UCSD-AML1 (cell line): Measurements from ENCODE around the gene EPS15.
A peak's percentile ranks its signal among the peaks of the same experiment; 100 is the strongest.
"Not testable (repeated sequence)": the region's sequence is repeated elsewhere in the genome, so short reads cannot be mapped to it uniquely, and the experiment has no call there.

Experiments used
- DNase-seq: peaks from one replicate; lab custom pipeline; 2025; ENCODE audit not compliant: unreplicated experiment; lab: John Stamatoyannopoulos, UW

Gene EPS15

GRCh38 chr1:51519048-51519864, at the start of gene EPS15:
TSS of gene EPS15 (minus strand) at chr1:51519266. CDS start at chr1:51519231, 35 bp downstream.
- DNase-seq: peak; percentile 85

- no peak for DNase-seq
Observed at GRCh38 chr1:51568231-51568935, 49.3 kb upstream of the EPS15 start.

DNA sequence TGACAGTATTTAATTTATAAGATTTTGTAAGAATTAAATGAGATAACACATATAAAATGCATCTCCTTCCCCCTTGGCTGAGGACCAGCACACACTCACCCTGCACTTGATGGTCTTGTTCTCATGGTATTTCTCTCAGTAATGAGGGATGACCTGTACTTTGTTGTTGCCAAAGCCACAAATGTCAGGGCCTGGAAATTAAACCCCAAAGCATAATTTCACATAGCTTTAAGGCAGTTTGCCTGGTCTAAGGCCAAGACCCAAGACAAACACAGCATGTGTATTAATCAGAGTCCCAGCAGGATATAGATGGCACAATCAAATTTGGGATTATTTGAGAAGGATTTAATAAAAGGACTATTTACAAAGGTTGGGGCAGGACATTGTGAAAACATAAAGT, 48.6 kb upstream of the EPS15 start:
- DNase-seq: no peak

DNA sequence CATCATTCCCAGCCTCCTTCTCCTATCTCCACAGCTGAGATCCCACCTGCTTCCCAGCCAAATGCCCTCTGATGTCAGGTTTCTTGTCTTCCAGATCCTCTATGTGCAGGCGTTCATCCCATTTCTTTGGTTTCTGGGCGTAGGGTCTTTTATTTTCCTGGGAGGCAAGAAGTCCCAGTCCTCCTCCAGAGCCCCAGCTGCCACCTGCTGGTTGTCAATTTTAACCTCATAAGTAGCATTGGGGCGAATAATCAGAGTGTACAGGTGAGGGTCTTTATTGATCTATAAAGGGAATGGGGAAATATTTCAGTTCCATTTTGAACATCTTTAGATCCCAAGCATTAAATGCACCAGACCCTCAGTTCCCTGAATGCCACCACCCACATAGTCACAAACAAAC, 47.2 kb upstream of the EPS15 start:
- DNase-seq: no peak

DNA sequence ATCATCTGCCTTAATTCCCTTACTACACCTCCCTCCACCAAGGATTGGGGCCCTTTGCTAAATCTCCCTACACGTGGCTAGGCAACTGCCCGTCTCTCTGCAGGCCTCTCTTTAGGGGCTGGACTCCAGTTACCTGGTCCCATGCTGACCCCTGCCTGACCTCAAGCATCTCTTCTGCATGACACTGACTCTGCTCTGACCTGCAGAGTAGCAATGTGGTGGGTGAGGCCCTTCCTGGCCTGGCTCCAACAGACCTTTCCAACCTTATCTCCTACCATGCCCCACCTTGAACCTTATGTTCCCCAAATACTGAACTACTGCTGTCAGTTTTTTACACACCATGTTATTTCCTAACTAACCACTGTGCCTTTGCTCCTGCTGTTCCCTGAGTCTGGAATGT, 45.9 kb upstream of the EPS15 start:
- no peak for DNase-seq

GRCh38 chr1:51564124-51564523, 45.1 kb upstream of the EPS15 start:
- DNase-seq: no peak

GRCh38 chr1:51561702-51562101, 42.6 kb upstream of the EPS15 start:
- DNase-seq: no peak

DNA sequence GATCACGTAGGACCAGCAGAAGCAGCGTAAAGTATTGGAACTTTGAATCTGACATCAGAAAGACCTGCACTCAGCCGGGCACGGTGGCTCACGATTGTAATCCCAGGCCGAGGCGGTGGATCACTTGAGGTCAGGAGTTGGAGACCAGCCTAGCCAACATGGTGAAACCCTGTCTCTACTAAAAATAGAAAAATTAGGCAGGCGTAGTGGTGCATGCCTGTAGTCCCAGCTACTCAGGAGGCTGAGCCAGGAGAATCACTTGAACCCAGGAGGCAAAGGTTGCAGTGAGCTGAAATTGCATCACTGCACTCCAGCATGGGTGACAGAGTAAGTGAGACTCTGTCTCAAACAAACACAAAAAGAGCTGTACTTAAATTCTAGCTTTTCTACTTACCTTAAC, 41.8 kb upstream of the EPS15 start:
- not testable (repeated sequence) for DNase-seq

DNA sequence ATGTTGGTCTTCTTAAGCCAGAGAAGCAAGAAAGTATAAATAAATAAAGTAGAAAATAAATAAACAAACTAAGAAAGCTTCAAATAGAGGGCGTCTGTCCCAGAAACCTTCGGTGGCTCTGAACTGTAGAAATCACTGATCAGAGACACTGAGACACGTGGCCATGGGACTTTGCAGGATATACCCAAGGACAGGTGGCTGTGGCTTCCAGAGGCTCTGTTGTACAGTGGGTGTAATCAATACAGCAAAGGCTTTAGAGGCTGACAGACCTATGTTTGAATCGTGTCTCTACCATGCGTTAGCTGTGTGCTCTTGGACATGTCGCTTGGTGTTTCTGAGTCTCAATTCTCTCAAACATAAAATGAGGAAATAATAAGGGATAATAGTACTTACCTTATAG, 41.0 kb upstream of the EPS15 start:
- no peak for DNase-seq

DNA sequence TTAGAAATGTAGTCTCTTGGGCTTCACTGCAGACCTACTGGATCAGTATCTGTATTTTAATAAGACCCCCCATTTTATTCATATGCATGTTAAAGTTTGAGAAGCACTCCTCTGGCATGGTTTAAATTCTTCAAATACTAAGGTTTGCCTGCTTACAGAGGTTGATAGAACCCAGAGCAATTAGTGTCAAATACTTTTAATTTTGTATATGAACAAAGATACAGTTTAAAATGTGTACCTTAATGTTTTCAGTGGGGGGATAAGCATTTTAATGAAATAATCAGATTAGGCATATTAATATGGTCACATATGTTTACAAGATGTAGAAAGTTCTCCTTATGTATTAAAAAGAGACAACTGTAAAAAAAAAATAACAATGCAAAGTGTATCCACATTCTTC, 40.4 kb upstream of the EPS15 start:
- DNase-seq: no peak

GRCh38 chr1:51559064-51559500, 40.0 kb upstream of the EPS15 start:
- DNase-seq: no peak

GRCh38 chr1:51558375-51558924, 39.4 kb upstream of the EPS15 start:
- no peak for DNase-seq

DNA sequence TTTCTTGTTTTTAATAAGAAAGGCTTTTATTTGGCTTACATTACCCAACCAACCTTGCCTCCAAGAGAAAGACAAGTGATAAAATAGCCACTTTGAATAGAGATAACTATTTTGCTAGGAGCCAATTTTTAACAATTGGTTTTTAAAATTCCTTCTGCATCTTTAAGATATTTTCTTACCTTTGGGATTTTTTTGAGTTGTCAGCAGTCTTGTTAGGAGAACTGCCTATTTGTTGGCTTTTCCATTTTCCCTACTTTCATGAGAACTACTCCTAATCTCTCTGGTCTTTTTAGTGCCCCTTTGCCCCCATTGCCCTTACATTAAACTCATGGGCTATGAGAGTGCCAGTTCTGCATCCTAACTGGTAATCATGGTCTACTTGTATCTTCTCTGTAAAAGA, 38.1 kb upstream of the EPS15 start:
- no peak for DNase-seq

DNA sequence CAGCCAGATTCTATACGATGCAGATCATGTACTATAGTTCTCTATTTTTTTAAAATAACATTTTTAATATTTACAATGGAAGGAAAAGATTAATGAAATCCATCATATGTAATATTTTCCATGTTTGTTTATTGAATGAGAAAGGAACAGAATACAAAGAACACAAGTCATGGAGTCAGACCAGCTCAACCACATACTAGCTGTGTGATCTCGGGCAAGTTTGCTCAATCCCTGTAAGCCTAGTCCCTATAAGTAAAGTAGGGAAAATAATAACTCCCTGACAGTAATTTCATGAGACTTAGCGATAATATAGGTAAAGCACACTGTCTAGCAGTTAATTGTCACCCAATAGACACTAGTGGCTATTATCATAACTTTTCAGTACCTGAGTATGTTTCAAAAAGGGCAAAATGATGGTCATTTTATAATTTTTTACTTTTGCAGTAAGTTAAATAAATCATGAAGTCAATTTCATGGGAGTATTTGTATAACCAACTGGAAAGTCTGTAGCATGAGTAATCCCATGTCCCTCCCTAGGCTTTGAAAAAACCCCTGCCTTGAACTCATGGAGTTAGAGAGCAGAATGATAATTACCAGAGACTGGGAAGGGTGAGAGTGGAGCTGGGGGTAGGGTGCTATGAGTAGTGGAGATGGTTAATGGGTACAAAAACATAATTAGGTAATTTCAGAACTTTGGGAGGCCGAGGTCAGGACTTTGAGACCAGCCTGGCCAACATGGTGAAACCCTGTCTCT, 37.0 kb upstream of the EPS15 start:
- no peak for DNase-seq

GRCh38 chr1:51553911-51554310, 34.8 kb upstream of the EPS15 start:
- no peak for DNase-seq

DNA sequence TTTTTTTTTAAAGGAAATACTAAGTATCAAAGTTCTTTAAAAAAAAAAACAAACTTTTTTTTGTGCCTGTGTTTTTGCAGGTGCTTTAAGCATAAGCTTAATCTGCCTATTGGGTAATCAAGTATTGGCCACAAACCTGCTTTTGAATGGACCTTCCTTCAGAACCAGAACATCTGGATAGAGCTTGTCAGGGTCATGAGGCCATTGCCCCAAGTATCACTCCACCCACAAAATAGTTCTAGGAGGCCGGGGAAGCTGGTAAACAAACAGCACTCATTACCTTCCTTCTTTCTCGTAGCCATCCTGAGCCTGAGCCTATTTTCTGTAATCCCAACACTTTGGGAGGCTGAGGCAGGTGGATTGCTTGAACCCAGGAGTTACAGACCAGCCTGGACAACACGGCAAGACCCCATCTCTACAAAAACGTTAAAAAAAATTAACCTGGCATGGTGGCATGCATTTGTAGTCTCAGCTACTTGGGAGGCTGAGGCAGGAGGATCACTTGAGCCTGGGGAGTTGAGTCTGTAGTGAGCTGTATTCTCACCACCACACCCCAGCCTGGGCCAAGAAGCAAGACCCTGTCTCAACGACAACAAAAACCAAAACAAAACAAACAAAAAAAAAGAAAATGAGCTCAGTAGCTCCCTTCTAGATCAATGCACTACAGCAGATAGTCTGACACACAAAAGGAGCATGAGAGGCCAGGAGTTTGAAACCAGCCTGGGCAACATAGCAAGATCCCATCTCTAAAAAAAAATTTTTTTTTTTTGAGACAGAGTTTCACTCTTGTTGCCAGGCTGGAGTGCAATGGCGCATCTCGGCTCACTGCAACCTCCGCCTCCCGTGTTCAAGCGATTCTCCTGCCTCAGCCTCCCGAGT, 34.1 kb upstream of the EPS15 start:
- DNase-seq: no peak

- no peak for DNase-seq
Observed at GRCh38 chr1:51551848-51552296, 32.8 kb upstream of the EPS15 start.

DNA sequence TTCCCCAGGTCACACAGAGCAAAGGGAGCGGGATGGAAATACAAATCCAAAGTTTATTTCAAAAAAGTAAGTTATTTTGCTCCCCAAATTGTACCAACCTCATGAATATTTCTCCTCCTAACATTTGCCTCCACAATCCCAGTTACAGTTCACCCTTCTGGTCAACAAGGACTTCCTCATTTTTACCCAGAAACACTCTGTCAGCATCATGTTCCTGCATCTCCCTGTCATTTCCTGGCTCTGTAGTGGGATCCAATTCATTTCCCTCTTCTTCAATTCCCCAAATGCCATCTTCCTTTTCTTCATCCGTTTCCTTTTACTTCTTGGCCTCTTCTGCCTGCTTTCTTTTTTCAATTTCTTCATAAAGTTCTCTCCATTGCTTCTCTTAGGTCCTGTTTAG, 32.0 kb upstream of the EPS15 start:
- no peak for DNase-seq

DNA sequence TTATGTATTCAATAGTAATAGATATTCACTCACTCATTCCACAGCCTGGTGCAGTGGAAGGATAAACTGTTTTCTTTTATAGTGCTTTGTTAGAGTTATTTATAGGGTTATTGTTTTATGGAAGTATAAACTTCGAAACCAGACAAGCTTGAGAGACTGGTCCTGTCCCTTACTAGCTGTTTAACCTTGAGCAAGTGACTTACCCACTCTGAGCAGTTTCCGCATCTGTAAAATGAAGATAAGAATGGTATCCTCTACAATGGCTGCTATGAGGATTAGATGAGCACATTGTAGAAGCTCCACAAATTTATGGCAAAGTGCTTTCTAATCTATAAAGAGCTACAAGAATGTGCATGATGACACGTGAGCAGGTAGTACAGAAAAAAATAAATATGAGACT, 30.8 kb upstream of the EPS15 start:
- no peak for DNase-seq

DNA sequence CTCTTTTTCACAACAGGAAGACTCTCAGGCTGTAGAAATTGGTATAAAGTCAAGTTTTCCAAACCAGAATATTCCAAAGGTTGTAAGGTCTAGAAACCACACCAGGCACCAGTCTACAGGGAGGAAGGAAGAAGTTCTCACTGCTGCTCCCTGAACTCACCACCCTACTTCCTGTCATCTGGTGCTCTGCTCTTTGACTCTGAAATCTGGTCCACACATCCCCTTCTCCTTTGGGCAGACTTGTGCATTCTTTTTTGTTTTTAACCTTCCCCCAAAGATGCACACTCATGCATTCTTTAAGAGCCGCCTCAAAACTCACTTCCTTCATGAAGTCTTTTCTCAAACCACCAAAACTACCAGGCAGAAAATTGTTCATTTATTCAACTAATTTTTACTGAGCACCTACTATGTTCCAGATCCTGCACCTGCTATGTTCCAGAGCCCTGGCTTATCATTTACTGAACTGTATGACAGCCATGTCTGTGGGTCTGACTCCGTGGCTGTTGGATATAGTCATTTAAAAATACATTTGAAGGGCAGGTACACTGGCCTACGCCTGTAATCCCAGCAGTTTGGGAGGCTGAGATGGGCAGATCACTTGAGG, 30.1 kb upstream of the EPS15 start:
- peak; percentile 24 for DNase-seq
